CD4-positive, alpha-beta T cell treated with Interleukin-10 for 1 hour (primary cell): ENCODE data around the gene MAP2K5.

Experiments used
- DNase-seq: peaks from one replicate; pipeline ENCODE4 v3.0.0-alpha.2; 2020

MAP2K5 gene

DNA sequence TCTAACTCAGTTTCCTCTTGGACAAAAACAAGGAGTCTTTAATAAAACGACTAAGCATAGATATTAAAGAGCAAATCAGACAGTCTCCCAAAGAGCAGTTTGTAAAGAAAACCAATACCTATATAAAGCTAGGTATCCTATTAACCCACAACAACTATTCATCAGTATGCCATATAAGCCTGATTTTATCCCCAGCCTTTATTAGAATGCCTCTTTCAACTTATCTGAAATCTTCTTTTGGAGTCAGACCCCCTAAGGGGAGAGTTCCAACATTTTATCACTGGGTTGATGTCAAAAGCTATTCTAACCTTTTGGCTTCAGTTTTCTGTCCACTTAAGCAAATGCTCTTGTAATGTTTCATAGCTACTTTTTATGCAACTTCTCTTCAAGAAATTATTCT, 17.8 kb downstream of the MAP2K5 start:
- no peak for DNase-seq

DNA sequence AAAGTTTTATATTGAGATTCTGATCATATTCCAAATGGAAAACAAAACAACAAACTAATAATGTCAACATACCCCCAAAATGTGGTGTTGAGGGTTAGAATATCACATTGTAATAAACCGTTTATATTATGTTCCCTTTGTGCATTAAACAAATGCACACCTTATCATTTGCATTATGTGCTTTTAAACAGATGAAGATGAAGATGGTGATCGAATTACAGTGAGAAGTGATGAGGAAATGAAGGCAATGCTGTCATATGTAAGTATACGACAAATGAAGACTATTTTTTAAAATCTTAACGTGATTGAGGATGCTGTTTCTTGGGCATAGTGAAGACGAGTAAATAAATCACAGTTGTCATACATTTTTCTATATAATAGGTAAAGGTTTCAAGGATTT, 20.6 kb downstream of the MAP2K5 start:
- no peak for DNase-seq

DNA sequence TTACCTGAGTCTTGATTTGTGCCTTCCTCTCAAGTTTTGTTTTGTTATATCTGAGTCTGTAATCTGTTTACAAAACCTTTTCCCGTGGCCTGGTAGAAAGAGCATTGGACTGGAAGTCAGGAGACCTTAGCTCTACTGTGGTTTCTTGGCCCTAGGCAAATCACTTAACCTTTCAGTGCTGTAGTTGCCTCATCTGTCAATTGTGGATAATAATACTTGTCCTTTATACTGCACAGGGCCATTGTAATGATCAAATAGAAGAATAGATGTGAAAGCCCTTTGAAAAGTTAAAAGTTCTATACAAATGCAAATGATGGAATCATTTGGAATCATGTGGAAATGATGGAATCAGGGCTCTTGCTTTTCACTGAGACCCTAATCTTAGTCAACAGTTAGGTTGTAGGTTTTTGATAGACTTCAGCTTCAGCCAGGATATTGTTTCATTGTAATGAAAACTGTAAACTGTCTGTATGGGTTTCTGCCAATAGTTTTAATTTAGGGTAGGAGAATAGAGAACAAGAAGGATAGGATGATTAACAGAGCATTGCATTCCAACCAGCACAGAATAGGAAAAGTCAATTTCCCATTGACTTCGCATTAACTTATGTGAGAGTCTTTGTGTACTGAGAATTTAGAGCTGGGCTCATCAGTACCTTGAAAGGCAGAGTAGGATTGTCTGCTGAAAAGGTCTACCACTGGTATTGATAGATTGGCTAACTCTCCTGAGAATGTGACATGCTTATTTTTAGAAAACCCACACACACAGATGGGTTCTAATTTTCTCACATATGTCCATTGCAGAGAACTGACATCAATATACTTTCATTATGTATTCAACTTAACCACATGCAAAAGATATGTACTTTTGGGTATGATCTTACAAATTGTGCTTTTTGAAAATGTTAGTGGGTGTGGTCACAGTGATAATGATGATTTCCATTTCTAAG, 21.8 kb downstream of the MAP2K5 start:
- DNase-seq, result no peak

DNA sequence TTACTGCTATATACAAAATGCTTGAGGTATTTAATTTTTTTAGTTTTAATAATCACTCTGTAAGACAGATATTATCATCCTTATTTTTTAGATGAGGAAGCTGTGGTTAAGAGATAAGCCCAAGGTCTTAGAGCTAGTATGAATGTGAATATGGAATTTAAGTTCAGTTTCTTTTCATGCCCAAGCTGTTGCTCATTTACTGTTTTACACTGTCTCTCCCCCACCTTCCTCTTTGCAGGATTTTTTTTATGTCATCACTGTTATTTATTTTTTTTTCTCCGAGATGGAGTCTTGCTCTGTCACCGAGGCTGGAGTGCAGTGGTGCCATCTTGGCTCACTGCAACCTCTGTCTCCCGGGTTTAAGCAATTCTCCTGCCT, 22.5 kb downstream of the MAP2K5 start:
- DNase-seq, result no peak

DNA sequence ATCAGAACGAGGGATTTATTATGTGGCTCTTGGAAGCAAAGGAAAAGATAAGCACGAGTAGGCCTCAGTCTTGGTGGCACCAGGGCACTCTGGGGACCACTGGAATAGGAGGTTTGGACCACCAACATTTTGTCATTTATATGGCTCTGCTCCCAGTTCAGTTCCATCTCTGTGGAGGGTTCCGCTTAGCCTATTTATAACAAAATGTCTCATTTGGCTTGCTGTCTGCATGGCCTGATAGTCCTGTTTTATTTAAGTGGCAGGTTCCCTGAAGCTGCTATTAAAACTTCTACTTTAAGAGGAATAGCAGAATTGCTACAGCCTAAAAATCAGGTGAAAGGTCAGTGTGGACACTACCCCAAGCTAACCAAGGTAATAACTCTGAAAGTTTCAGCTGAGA, 27.2 kb downstream of the MAP2K5 start:
- no peak for DNase-seq

DNA sequence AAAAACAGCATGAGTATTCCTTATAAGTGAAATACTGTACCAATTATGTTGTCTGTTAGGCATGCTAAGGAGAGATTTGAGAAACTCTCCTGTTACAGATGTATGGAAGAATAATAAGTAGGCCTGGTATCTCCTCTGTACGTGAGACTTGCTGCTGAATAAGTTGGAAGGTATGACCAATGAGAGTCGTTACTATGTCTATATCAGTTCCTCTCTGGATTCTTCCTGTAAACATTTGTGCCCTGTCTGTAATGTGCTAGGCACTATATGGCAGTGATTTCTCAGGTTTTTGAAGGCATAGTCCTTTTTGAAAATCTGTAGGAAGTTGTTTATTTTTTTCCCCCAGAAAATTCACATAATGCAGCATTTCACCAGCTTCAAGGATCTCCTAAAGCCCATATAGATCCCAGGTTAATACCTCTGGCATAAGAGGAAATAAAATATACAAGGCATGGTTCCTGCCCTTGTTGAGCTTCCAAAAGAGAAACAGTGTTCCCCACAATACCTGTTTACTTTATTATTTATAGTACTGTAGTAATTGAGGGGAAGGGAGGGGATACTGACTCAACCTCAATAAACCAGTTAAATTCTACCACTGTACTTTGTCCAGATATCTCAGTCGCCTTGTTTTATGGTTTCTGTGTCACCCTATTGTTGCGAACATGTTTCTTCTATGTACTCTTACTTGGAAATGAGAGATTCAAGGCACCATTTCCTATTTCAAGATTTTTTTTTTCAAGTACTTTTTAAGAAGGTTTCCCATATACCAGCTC, 28.6 kb downstream of the MAP2K5 start:
- no peak for DNase-seq

DNA sequence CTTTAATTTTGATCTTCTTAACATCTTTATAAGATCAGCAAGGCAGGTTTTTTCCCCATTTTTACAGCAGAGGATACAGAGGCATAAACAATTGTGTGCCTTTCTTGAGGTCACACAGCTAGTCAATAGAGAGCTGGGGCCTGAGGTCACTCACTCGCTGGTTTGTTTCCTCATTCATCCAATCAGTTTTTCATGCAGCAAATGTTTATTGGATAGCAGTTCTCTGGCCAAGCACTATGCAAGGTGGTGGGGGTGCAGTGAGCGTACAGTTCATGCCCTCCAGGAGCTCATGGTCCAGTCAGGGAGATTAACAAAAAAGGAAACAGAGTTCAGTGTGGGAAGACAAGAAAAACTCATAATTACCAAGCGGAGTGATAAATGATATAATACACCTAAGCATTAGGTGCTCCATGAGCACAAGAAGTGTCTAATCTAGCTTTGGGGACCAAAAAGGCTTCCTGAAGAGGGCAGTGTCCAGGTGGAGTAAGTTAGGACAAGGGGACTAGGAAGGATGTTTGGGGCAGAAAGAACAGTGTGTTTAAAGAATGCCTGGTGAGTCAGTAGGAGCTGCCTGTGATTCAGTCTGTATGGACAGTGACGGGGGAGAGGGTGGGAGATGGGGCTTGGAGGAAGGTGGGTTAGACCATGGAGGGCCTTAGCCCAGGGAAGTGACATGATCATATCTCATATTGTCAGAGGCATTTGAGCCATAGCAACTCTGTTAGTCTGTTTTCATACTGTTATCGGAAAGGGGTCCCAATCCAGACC, 29.3 kb downstream of the MAP2K5 start:
- DNase-seq, result no peak

DNA sequence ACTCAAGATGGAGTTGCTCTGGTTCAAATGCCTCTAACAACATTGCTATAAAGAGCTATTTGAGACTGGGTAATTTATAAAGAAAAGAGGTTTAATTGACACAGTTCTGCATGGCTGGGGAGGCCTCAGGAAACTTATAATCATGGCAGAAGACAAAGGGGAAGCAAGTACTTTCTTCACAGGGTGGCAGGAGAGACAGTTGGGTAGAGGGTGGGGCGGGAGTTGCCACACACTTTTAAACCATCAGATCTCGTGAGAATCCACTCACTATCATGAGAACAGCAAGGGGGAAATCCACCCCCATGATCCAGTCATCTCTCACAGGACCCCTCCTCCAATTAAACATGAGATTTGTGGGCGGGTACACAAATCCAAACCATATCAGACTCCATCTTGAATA, 30.7 kb downstream of the MAP2K5 start:
- DNase-seq, result no peak

DNA sequence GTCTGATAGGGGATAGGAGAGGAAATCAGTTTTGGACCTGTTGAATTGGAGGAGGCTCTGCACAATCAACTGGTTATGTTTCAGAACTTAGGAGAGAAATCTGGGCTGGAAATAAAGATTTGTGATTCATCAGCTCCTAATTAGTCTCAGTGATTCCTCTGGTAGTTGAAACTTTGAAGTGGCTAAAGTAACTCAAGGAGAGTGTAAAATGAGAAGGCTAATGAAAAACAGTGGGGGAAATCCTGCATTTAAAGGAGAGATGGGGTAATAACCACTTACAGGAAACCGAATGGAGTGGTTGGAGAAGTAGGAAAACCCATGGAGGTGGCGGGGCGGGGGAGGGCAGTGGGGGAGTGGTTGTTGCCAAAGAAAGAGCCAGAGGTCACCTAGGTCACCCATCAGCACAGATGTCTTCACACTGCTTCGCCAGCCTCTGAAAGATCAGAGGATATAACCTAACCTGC, 32.6 kb downstream of the MAP2K5 start:
- DNase-seq, result no peak

DNA sequence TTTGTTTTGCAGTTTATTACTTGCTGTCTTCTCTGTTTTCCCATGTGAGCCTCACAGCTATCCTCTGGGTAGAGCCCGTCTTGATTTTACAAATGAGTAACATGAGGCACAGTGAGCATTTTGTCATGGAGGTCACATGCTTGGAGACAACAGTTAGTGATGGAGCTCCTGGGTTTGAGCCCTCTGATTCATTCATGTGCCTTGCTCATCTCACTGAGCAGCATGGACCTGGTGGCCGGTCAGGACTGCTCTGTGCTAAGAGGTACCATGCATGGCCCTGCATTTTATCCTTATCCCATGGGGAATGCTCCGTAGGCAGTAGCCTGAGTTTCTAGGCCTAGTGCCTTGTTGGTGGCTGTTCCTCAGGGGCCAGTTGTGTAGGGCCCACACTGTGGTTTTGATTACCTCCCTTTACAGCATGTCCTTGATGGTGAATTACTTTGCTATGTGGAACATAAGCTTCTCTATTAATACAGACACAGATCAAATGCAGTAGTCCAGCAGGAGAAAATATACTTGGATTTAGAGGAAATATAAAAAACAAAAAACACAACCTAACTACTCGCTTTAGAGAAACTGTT, 35.6 kb downstream of the MAP2K5 start:
- DNase-seq, result no peak

DNA sequence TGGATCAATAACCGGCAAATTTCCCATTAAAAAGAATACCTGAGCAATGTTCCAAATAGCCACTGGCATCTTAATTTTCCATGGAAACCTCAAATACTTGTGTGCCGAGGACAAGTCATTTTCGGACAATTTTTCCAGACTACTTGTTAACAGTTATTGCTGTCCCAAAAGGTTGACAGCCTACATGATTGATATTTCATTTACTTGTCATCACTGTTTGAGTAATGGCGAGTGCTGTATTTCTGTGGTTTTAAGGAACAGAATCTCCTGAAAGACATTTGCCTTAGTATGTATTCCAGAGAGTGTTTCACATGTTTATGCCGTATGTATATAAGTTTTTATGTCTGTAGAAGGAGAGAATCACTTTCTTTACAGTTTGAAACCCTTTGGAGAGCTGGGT, 36.7 kb downstream of the MAP2K5 start:
- no peak for DNase-seq

DNA sequence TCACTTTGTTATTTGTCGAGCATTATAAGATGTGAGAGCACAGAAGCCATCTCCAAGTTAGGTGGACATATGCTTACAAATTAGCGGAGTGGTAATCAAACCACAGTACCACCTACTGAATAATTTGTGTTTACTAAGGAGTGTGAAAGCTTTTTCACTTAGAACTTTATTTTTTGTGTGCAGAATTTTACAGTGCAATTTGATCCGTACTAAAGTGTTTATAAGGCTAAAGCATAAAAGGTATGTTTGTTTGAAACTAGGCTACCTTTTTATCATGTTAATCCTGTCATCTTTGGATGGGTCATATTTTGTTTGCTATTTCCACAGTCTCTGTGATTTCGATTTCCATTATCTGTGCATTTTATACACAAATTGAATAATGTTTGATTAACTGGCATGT, 37.5 kb downstream of the MAP2K5 start:
- no peak for DNase-seq

DNA sequence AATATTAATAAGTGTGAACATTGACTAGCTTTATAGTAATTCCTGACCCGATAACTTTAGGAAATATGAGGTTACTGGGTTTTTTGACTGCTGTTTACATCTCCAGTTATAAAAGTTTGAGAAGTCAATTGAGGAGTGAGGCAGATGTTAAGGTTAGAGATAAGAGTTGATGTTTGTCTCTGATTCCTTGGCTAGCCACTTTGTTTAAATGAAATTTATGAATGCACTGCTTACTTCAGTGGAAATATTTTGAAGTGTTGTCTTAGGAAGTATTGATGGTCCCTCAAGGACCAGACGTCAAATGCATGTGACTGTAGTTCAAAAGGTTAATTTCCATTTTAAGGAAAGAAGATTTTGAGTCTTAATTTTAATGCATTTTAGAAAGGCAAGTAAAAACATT, 41.7 kb downstream of the MAP2K5 start:
- no peak for DNase-seq

DNA sequence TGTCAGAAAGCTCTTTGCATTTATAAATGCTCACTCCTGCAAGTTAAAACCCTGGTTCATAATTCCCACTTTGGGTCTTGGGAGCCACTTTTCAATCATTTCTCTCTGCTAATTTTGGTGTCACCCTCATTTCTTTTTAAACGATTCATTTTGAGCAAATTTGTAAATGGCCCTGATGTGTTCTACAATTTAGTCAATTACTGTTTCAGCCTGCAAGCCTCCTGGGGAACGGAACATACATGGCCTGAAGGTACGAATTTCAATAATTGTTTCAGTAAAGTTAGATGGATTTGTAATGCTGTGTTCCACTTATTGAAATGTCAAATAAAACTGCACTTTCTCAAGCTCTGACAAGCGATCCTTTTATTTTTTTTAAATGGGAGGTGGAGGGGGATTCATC, 43.2 kb downstream of the MAP2K5 start:
- DNase-seq, result no peak

DNA sequence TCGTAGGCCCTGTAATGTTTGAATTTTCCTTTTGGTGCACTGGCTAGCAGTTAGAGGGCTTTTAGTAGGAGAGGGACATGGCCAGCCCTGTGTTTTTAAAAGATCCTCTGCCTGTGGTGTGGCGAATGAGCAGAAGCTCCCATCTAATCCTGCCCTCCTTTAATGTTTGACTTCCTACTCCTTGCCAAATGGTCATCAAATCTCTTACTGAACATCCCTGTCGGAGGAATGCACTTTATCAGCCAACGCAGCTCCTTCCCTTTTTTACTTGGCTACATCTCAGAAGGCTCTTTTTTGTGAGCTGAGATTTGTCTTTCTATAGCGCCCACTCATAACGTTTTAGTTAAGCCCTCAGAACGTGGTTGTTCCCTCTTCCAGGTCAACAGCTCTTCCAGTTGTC, 44.8 kb downstream of the MAP2K5 start:
- no peak for DNase-seq

DNA sequence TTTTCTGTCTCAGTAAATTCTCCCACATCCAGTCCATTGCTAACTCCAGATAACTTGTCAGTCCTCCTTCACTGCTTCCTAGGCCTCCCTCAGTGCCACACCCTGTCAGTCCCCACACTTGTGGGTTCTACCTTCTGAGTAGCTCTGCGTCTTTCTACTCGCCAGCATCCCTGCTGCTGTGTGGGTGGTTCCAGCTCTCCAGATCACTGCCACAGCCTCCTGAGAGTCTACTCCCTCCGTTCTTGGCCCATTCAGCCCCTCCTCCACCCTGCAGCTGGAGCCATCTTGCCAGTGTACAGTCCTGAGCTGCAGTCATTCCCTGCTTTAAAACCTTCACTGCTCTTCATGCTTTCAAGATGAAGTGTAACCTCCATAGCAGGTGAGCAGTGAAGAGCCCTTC, 45.3 kb downstream of the MAP2K5 start:
- DNase-seq, result no peak

DNA sequence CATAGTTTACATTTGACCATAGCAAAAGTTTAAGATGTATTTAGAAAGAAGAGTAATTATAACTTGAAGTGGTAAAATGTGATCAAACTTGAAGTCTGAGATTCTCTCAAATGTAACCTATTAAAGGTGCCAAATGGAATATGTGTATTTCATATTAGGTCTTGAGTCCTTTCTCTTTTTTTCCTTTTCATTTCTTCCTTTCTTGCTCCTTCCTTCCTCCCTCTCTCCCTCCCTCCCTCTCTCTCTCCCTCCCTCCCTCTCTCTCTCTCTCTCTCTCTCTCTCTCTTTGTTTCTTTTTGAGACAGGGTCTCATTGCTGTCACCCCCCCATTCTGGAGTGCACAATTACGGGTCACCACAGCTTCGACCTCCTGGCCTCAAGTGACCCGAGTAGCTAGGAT, 47.7 kb downstream of the MAP2K5 start:
- no peak for DNase-seq

DNA sequence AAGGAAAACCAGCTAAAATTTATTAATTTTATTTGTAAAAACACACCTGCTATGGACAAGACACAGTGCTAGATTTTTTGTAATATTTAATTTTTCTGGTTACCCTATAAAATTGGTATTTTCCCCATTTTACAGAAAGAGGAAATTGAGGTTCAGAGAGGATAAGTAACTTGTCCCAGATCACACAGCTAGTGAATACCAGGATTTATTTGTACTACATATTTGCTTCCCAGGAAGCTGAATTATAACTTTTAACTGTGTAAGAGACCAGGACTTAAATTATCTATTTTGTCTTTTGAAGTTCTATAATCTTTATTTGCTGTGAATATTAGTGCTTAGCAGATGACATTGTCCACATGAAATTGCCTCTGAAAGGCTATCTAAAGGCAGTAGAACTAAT, 49.7 kb downstream of the MAP2K5 start:
- DNase-seq, result no peak

DNA sequence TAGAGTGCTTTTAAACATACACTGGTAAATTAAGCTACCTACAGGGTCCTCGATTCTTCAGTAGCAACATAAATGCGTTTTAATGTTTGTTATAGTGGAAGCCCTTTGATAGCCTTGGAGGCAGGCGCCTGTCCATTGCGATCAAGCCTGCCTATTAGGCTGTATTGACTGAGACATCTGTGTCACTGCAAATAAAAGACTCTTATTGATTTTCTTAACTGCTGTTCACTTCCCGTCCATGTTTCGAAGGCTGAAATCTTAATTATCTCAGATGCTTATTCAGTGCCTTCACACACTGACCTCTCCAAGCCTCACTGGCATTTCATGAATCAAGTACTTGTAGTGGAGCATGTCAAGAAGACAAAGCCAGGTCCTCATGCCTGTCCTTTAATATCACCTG, 51.1 kb downstream of the MAP2K5 start:
- no peak for DNase-seq

DNA sequence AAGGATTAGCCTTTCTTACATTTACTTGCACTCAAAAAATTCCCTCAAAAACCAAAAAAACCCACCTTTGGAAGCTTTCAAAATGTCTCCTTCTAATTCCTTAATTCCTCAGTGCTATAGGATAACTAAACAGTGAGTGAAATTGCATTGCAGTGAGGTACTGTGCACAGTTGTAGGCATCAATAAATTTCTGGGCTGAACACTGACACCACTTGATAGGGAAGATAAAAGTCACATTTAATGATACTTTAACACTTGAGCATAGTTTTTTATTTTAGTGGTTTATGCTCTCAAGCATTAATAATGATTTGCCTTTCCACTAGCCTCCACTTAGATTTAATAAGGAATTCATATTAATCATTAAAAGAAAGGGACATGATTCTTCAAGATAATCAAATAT, 52.3 kb downstream of the MAP2K5 start:
- DNase-seq, result no peak

DNA sequence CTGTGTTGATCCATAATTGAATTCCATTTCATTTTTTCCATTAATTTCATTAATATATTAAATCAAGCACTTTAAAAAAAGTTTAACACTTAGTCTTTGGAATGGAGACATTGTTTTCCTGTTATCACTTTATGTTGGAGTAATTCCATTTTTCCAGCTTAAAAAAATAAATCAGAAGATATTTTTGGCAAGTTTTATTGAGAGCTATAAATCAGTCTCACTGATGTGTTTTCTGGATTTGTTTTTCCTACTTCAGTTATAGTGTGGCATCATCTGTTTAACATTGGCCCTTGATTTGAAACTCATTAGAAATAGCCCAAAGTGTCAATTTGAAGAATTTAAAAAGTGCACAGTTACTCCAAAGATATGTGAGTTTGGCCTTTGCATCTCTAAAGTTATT, 53.1 kb downstream of the MAP2K5 start:
- DNase-seq, result no peak

DNA sequence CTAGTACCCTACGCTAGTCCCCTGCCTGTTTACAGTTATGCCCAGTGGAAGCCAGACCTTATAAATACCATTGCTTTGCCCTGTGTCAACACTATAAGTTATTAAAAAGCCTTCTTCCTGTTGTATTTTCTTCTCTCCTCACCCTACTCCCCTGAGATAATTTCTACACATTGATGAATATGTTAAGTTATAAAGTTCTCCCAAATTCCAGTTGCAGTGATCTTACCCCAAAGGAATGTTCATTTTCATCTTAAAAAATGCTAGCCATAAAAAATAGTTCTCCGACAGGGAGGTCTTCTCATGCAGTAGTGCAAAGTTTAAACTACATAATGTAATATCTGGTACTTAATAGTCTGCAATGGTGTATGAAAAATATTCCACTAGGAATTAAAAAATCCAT, 58.6 kb downstream of the MAP2K5 start:
- no peak for DNase-seq

DNA sequence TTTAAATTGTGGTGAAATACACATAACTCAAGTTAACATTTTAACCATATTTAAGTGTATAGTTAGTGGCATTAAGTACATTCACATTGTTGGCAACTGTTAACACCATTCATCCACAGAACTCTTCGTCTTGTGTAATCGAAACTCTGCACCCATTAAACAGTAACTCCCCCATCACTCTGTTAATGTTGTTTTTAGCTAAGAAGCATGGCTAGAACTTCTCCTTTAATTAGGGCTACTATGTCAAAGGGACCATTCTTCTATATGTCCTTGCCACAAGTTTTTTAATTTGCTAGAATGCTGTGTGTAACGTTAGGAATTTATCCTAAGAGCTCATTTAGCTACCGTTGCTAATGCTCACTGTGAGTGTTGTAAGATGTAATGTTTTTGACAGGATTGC, 60.6 kb downstream of the MAP2K5 start:
- DNase-seq, result no peak
